ENCODE measurements around the gene TPCN1.

- no peak for TF ChIP-seq GATA2 (CRISPR knock-in tag; IDR thresholded peaks at IDR 0.05)
- no peak for TF ChIP-seq CTCF (IDR thresholded peaks at IDR 0.05)
Observed at GRCh38 chr12:113263431-113263963, 42.2 kb downstream of the TPCN1 start.
